Kidney epithelial cell (primary cell): ENCODE data around the gene MUL1. TPM values are rescaled to one million over a fixed set of nuclear protein-coding genes. Genes with fewer than 3 reads are reported as not detected.

ENCODE experiments used
- DNase-seq: peaks from one replicate; pipeline ENCODE4 v3.0.0-alpha.2; 2010; ENCODE audit warnings: low read depth
- H3K27me3 ChIP-seq: 2 replicates; pipeline ENCODE4 v1.6.0; 2011; ENCODE audit warnings: low read length; ENCODE audit not compliant: control insufficient read depth, insufficient read depth
- H3K36me3 ChIP-seq: 2 replicates; pipeline ENCODE4 v1.5.1; 2011; ENCODE audit warnings: low read length; ENCODE audit not compliant: control insufficient read depth, insufficient read depth
- H3K4me3 ChIP-seq: 2 replicates; pipeline ENCODE4 v1.5.1; 2011; ENCODE audit warnings: low read depth, mild to moderate bottlenecking, control low read depth, low read length
- total RNA-seq: library from RNA; depleted of rRNA; stranded (reverse); fragments of >200 nt; gene quantifications from 2 replicates; pipeline ENCODE4 v1.2.3, GENCODE V29; 2015
- TF ChIP-seq, protein P1 (sequence below): IDR thresholded peaks from 2 replicates; pipeline ENCODE4 v1.5.1; 2011; ENCODE audit warnings: mild to moderate bottlenecking, moderate library complexity, low read length, control low read depth, inconsistent platforms; ENCODE audit not compliant: insufficient read depth, poor library complexity, severe bottlenecking

The MUL1 gene
- total RNA-seq, 1 donor from 2014 or later, result 43.0 TPM

DNA sequence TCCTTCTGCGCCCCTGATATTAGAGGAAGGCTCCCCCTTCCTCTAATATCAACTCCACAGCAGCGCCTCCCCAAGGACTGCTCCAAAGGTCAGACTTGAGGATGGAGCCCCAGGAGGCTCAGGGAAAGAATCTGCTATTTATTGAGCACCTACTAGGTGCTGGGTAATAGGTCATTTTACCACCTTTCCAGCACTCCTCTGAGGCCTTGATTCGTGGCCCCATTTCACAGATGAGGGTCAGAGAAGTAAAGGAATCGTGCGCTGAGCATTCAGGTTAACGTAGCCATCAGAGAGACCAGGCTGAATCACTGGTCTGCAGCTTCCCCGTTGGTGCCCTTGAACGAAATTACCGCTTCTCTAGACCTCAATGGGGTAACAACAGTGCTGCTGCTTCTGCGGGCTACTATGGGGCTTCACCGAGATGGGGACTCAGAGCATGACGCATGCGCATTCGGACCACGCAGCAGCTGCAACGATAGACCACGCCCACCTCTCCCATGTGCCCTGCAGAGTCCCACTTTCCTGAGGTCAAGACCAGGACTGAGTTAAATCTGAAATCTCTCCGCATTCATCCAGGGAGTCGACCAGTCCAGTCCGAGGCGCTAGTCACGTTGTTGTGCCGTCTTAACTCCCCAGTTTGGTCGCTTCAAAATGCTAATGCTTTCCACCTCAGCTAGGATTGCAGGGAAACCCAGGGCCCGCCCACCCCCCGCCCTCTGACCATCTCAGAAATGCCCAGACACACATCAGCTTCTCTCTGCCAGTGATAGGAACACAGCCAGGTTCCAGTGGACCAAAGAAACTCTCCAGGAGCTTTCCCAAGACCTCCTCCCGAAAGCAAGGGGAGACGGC lies 34.9 kb downstream of the MUL1 start:
- DNase-seq, result no peak
- TF ChIP-seq, protein P1, sequence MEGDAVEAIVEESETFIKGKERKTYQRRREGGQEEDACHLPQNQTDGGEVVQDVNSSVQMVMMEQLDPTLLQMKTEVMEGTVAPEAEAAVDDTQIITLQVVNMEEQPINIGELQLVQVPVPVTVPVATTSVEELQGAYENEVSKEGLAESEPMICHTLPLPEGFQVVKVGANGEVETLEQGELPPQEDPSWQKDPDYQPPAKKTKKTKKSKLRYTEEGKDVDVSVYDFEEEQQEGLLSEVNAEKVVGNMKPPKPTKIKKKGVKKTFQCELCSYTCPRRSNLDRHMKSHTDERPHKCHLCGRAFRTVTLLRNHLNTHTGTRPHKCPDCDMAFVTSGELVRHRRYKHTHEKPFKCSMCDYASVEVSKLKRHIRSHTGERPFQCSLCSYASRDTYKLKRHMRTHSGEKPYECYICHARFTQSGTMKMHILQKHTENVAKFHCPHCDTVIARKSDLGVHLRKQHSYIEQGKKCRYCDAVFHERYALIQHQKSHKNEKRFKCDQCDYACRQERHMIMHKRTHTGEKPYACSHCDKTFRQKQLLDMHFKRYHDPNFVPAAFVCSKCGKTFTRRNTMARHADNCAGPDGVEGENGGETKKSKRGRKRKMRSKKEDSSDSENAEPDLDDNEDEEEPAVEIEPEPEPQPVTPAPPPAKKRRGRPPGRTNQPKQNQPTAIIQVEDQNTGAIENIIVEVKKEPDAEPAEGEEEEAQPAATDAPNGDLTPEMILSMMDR, result no peak
- no peaks in the 10 kb centered on the region for H3K27me3 ChIP-seq
- H3K36me3 ChIP-seq, result no peaks in the 10 kb centered on the region
- no peak overlapping the region for H3K4me3 ChIP-seq

DNA sequence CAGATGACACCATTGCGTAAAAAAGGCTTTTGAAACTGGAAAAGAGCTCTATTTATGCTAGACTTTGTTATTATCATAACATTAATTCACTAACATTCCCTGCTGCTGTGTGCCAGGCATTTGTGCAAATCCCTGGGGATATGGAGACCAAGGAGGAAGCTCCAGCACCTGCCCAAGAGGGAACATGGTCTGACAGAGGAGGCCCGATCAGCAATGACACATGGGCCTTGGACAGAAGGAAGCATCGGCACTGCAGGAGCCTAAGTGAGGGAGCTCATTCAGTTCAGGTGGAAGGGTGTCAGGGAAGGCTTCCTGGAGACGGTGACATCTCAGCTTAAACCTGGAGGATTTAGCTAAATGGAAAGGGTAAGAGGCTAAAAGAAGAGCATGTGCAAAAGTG lies 35.8 kb downstream of the MUL1 start:
- Histone ChIP-seq H3K4me3 (no peak overlapping the region), H3K36me3 (no peaks in the 10 kb centered on the region), H3K27me3 (no peaks in the 10 kb centered on the region)
- no peak for DNase-seq
- TF ChIP-seq, protein P1, result no peak

DNA sequence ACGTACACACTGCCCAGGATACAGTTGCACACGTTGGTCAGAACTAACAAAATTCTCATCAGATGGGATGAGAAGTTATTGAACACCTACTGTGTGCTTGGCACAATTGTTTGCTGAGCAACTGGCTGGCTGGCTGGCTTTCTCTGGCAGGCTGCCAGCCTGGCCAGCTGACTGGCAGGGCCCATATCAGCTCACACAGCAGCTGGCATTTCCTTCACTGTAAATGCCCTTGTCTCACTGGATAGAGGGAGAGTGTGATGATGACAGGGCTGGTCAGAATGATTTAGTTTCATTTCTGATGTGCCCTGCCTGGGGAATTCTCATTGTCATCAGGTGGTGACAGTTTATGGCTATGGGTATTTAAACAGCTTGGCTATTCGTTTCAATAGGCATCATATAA lies 37.8 kb downstream of the MUL1 start:
- no peaks in the 10 kb centered on the region for H3K36me3 ChIP-seq
- H3K4me3 ChIP-seq, result no peak overlapping the region
- DNase-seq, result no peak
- TF ChIP-seq, protein P1, result no peak
- peaks cover 2% of the 10 kb centered on the region for H3K27me3 ChIP-seq

DNA sequence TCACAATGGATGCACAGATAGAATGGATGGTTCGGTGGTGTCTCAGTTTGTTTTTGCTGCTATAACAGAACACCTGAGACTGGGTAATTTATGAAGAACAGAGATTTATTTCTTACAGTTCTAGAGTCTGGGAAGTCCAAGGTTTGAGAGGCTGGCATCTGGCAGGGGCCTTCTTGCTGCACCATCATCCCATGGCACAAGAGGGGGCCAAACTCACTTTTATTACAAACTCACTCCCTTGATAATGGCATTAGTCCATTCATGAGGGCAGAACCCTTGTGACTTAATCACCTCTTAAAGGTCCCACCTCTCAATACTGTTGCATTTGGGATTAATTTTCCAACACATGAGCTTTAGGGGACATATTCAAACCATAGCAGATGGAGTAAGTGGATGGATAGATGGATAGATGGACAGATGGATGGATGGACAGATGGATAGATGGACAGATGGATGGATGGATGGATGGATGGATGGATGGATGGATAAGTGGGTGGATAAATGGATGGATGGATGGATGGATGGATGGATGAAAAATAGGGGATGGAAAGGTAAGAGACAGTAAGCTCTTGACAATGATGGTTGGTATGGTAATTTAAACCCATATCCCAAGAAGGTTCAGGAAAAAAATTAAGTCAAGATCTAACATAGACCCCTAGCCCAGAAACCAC lies 38.4 kb downstream of the MUL1 start:
- no peak for DNase-seq
- TF ChIP-seq, protein P1, result no peak
- H3K36me3 ChIP-seq, result no peaks in the 10 kb centered on the region

DNA sequence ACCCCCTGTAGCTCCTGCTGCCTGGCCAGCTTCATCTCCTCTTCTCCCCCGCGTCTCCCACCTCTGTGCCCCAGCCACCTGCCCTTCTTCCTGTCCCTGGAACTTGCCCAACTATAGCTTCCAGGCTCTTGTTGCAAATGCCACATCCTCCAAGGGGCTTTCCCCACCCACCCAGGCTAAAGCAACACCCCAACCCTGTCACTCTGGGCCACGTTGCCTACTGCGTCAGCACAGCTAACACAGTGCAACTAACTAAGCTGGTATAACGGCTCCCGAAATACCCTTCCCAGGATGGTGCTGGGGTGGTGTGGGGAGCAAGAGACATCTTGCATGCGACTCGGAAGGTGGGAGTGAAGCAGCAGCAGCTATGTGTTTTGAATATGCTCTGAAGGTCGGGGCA lies 41.7 kb downstream of the MUL1 start:
- H3K36me3 ChIP-seq, result no peaks in the 10 kb centered on the region
- H3K27me3 ChIP-seq, result peaks cover 6% of the 10 kb centered on the region
- no peak for DNase-seq
- TF ChIP-seq, protein P1, result no peak
- no peak overlapping the region for H3K4me3 ChIP-seq

More for the DNA sequence above, 38.4 kb downstream of the MUL1 start:
- peaks cover 2% of the 10 kb centered on the region for H3K27me3 ChIP-seq
- H3K4me3 ChIP-seq, result no peak overlapping the region
